Measurements from ENCODE around the gene ACBD4.

DNA sequence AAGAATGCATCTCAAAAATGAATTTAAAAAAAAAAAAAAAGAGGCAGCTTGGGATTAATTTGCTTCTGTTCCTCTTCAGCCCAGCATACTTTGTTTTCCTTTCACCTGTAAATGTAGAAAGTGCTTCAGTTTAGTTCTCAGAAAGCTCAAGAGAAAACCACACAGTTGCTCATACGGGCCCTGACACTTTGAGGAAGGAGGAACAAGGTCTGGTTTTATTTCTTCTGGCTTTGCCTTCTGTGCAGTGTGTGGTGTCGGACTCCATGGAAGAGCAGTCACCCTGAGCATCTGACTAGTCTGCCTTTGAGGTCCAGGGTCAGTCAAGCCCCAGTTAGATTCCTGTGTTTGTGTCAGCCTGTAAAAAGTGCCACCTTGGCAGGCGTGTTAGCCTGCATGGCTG lies 46.7 kb upstream of the ACBD4 start:
- TF ChIP-seq REPIN1 (CRISPR knock-in tag; IDR thresholded peaks at IDR 0.05; ENCODE audit: borderline replicate concordance, low read depth) (no peak), ZNF263 (CRISPR knock-in tag; IDR thresholded peaks at IDR 0.05) (no peak), CTCF (CRISPR knock-in tag; IDR thresholded peaks at IDR 0.05) (no peak), JUNB (CRISPR knock-in tag; IDR thresholded peaks at IDR 0.05; ENCODE audit: borderline replicate concordance) (no peak), ZNF274 (CRISPR knock-in tag; IDR thresholded peaks at IDR 0.05) (no peak)
